NCI-H2081 treated with DMSO at 0.1 percent for 48 hours (cell line): ENCODE data around the gene ASGR2.

Experiments
- DNase-seq: peaks from one replicate; lab custom pipeline; 2025; lab: John Stamatoyannopoulos, UW

ASGR2 gene

DNA sequence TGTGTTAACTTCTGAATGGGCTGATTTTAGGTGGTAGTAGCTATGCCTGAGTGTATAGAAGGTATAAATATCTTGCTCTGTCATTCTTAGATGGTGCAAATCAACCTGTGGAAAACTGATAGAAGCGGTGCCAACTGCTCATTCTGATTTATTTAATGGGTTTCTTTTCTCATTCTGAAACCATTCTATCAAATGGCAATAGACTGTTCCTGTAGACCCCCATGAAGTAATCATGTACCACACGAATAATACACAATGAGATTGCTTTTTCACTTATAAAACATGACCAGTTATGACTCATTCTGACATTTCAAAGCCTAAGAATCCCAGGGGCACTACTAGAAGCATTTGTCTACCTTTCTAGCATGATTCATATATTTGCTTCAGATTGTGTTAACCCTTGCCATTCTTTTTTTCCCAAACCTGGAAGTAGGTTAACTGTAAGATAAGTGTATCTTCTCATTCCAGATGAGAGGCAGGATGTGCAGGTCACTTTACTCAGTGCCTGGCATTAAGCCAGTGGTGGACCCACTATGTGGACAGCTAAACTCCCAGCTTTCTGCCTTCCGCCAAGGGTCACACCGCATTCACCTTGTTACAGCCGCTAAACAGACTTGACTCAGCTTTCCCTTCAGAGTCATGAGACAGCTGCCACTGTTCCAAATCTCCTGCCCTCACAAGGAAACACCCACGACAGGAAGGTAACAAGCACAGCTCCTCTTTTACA lies 54.3 kb downstream of the ASGR2 start:
- no peak for DNase-seq

DNA sequence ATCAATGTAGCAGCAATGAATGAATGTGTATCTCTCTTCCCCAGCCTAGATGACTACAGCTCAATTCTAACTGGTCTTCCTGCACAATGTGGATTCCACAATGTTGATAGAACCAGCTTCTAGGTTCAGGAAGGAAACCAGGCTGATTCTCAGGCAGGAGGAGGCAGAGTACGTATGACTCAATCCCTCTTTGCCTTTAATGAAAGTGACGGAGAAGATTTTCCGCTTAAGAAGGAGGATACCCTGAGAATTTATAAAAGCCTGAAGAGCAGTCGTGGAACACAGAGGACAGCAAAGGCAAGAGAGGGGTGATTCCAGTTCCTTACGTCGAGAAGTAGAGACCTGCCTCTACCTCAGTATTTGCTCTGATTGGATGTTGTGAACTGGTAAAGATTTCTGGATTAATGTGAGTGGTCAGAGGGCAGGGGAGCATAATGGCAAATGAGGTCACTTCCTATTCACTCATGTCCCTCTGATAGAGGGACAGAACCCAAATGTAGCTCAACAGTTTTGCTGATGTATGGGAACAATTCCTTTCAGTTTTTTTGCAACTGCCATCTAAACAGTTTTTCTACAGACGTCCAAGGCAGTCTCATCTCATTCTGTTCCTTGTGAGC lies 55.7 kb downstream of the ASGR2 start:
- no peak for DNase-seq

DNA sequence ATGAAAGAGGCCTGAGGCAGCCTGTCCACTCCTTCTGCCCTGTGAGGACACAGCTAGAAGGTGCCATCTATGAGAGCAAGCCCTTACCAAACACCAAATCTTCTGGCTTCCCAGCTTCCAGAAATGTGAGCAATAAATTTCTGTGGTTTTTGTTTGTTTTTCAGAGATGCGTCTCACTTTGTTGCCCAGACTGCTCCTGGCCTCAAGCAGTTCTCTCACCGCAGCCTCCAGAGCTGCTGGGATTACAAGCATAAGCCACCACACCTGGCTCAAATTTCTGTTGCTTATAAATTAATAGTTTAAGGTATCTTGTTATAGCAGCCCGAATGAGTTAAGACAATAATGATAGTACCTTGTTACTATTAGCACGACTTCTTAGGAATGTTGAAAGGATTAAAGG lies 58.2 kb downstream of the ASGR2 start:
- no peak for DNase-seq
